ENCODE results near the gene IL23A.
"Not testable (repeated sequence)": the region's sequence is repeated elsewhere in the genome, so short reads cannot be mapped to it uniquely, and the experiment has no call there.

IL23A gene

GRCh38 chr12:56338308-56339157 is at the start of gene IL23A:
Gene IL23A (plus strand): TSS chr12:56338884. CDS start chr12:56339045, 161 bp downstream.
- DNase-seq (ENCODE audit: low spot score), result no peak

- DNase-seq (ENCODE audit: low spot score), result no peak
Observed at GRCh38 chr12:56293795-56294194, 44.9 kb upstream of the IL23A start.

GRCh38 chr12:56296295-56296694 is 42.4 kb upstream of the IL23A start:
- no peak for DNase-seq (ENCODE audit: low spot score)

GRCh38 chr12:56297400-56297799 is 41.3 kb upstream of the IL23A start:
- no peak for DNase-seq (ENCODE audit: low spot score)

GRCh38 chr12:56298828-56299227 is 39.9 kb upstream of the IL23A start:
- DNase-seq (ENCODE audit: low spot score), result no peak

- DNase-seq (ENCODE audit: low spot score), result no peak
Observed at GRCh38 chr12:56299308-56299852, 39.3 kb upstream of the IL23A start.

- DNase-seq (ENCODE audit: low spot score), result peak; percentile 98
Observed at GRCh38 chr12:56299853-56300643, 38.6 kb upstream of the IL23A start, which contains the start of gene CS. Gene CS (minus strand): TSS chr12:56300330. CDS start chr12:56300201, 129 bp downstream.

GRCh38 chr12:56300644-56301464 is 37.8 kb upstream of the IL23A start:
- no peak for DNase-seq (ENCODE audit: low spot score)

GRCh38 chr12:56304276-56304675 is 34.4 kb upstream of the IL23A start:
- no peak for DNase-seq (ENCODE audit: low spot score)

GRCh38 chr12:56304872-56305590 is 33.7 kb upstream of the IL23A start:
- no peak for DNase-seq (ENCODE audit: low spot score)

GRCh38 chr12:56307221-56307965 is 31.3 kb upstream of the IL23A start:
- no peak for DNase-seq (ENCODE audit: low spot score)

- DNase-seq (ENCODE audit: low spot score), result no peak
Observed at GRCh38 chr12:56308714-56309113, 30.0 kb upstream of the IL23A start.

- no peak for DNase-seq (ENCODE audit: low spot score)
Observed at GRCh38 chr12:56311003-56311402, 27.7 kb upstream of the IL23A start.

- no peak for DNase-seq (ENCODE audit: low spot score)
Observed at GRCh38 chr12:56315249-56315621, 23.4 kb upstream of the IL23A start.

- peak; percentile 96 for DNase-seq (ENCODE audit: low spot score)
Observed at GRCh38 chr12:56315622-56316473, 22.8 kb upstream of the IL23A start, which contains the start of gene CNPY2. Gene CNPY2 (minus strand): TSS chr12:56315988. CDS start chr12:56315217, 771 bp downstream.

- DNase-seq (ENCODE audit: low spot score), result no peak
Observed at GRCh38 chr12:56317675-56318074, 21.0 kb upstream of the IL23A start.

- no peak for DNase-seq (ENCODE audit: low spot score)
Observed at GRCh38 chr12:56321027-56321426, 17.7 kb upstream of the IL23A start.

- DNase-seq (ENCODE audit: low spot score), result not testable (repeated sequence)
Observed at GRCh38 chr12:56321610-56322009, 17.1 kb upstream of the IL23A start.

- no peak for DNase-seq (ENCODE audit: low spot score)
Observed at GRCh38 chr12:56324206-56324605, 14.5 kb upstream of the IL23A start.
